ENCODE data around the gene RFX4.
"Not testable (repeated sequence)": the region's sequence is repeated elsewhere in the genome, so short reads cannot be mapped to it uniquely, and the experiment has no call there.

RFX4 gene

DNA sequence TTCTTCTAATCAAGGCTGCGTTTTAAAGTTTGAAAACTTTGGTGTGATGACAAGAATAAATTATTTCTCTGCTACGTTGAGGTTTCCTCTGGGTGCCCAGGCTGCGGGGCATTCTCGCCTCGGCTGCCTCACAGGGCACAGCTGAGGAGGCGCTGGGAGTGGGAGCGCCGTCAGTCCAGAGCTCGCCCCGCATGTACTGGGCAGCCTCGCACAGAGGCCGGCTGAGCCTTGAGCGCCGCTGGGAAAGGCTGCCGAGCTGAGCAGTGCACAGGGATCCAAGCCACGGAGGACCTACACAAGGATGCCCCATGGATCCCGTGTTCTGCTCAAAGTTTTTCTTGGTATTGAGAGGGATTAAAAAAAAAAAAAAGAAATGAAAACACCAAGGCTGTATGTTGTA is 11.6 kb downstream of the RFX4 start:
- DNase-seq, result no peak

DNA sequence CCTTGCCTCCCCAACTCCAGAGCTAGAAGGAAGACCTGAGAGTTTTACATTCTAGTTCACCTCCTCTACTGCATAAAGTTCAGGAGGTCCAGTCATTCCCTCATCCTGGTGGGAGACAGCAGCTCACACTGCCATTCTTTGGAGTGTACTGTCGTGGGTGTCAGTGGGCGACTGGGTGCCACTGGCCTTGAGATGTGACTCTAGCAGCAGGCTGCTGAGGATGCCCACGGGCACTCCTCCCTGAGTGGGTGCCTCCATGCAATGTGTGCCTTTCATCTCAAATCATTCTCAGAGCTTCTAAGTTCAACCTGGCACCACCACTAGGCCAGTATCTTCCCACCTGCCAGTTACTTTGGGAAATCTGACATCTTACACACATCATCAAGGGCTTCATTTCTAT is 12.5 kb downstream of the RFX4 start:
- DNase-seq, result no peak

DNA sequence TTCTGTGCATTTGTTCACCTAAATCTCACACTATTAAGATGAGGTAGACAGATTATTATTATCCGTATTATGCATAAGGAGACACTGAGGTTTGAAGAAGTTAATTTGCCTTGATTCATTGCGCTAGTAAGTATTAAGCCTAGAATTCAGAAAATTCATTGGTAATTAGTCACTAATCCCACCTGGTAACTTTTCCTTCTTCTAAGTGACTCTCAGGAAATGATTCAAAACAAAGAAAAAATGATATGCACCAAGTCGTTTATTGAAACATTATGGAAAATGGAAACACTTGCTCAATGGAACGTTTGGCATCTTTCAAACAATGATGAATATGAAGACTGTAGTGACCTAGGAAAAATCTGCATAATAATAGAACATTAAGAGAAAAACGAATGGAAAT is 15.2 kb downstream of the RFX4 start:
- DNase-seq, result no peak

DNA sequence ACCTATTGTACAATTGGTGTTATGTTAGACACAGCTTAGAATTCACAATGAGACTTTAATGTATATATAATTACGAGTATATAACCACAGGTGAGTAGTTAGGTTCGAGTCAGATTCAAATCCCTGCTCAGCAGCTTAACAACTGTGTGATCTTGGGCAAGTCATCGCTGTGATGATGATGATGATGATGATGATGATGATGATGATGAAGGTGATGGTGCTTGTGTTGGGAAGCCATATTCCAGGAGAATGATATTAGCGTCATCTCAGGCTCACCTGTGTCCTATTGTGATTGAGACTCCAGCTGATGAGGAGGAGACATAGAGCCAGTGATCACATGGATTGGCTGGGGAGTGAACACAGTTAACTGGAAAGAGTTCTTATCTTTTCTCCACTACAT is 16.5 kb downstream of the RFX4 start:
- no peak for DNase-seq

DNA sequence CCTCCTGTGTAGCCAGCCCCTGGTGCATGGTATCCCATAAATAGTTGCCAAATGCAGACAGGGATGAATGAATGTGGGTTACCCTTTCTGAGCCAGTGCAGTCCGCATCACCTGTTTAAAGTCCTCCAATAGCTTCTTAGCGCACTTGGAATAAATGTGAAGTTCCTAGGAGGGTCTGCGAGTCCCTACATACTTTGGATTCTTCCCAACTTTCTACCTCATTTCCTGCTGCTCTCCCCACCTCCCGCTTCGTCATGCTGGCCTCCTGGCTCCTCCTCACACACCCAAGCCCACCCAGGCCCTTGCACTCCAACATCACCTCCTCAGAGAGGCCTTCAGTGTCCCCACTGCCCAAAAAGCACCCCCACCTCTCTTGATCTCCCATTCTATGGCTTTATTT is 17.7 kb downstream of the RFX4 start:
- no peak for DNase-seq

DNA sequence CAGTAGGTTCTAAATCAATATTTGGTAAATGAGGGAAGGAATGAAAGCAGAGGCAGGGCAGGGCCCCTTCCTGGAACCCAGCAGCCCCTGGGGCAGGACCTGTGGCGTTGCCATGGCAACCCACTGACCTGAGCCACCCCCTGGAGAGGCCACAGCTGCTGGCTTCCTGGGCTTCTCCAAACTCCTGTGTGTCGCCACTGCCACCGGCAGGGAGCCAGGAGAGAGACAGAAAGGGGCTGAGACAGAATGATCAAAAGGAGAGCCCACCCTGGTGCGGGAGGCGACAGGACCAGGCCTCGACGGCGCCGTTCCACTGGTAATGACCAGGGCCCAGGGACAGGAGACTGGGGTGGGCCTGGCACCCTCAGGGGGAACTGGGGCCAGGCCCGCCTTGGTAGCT is 18.2 kb downstream of the RFX4 start:
- DNase-seq, result no peak

DNA sequence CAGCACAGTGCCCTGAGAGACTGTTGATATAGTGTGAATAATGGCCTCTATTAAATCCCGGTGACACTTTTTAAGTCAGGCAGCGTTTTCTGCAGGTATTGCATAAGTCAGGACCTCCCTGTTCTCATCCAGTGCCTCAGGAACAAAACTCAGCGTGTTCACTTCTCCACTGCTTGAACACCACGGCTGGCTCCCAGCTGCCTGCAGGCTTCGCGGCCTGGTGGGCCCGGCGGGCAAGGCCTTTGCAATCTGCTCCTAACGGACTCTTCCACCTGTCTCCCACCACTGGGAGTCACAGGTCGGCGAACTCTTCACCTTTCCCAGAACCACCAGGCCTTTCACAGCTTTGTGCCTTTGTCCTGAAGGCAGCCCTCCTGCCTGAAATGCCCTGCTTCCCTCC is 18.7 kb downstream of the RFX4 start:
- DNase-seq, result no peak

DNA sequence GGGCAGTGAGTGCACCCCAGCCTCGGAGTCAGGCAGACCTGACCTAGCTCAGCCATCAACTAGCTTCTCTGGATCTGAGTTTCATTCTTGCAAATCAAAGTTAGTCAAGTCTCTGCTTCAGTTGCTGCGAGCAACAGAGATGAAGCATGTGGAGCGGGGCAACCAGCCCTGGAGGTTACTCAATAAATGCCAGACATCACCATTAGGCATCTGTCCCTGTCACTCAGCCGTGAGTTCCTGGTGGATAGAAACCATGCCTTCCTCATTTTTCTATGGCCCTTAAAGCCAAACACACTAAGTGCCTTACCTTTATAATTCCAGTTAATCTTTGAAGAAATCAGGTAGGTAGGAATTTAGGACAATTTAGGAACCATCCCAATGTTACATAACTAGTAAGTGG is 19.3 kb downstream of the RFX4 start:
- DNase-seq, result no peak

DNA sequence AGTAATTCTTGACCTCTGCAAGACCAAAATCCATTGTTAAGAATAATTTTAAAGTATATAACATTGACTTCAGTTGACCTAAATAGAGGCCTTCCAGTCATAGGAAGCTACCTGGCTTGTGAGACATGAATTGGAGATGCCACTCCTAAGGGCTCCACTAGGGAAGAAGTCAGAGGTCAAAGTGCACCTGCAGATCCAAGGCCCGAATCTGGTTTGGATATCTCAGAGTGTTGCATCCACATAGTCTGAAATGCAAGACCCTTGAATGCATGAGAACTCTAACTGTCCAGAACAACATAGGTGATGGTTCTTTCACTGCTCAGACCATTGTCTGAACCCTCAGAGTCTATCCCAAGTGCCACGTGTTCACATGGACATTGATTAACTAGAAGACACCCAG is 22.4 kb downstream of the RFX4 start:
- no peak for DNase-seq

DNA sequence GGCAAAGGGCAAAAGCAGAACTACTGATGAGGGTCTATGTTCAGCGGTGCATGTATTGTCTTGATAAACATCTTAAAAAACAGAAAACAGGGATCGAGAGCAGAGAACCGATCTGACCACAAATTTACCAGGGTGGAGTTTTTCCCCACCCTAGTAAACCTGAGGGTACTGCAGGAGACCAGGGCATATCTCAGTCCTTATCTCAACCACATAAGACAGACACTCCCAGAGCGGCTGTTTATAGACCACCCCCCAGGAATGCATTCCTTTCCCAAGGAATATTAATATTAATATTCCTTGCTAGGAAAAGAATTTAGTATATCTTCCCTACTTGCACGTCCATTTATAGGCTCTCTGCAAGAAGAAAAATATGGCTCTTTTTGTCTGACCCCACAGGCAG is 37.8 kb downstream of the RFX4 start:
- not testable (repeated sequence) for DNase-seq

DNA sequence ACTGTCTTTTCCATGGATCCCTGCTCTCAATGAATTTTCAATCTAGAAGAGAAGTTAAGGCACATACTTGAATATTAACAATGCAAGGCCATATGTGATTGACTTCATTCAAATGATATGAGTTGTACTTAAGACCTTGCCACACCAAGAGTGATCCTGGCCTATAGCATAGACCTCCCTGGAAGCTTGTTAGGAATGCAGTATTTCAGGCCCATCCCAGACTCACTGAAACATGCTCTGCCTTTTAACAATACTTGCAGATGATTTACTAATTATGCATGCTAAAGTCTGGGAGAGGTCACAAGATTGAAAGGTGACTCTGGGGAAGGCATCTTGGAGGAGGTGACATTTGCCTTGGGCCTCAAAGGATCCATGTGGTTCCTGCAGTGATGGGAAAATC is 43.2 kb downstream of the RFX4 start:
- DNase-seq, result no peak

DNA sequence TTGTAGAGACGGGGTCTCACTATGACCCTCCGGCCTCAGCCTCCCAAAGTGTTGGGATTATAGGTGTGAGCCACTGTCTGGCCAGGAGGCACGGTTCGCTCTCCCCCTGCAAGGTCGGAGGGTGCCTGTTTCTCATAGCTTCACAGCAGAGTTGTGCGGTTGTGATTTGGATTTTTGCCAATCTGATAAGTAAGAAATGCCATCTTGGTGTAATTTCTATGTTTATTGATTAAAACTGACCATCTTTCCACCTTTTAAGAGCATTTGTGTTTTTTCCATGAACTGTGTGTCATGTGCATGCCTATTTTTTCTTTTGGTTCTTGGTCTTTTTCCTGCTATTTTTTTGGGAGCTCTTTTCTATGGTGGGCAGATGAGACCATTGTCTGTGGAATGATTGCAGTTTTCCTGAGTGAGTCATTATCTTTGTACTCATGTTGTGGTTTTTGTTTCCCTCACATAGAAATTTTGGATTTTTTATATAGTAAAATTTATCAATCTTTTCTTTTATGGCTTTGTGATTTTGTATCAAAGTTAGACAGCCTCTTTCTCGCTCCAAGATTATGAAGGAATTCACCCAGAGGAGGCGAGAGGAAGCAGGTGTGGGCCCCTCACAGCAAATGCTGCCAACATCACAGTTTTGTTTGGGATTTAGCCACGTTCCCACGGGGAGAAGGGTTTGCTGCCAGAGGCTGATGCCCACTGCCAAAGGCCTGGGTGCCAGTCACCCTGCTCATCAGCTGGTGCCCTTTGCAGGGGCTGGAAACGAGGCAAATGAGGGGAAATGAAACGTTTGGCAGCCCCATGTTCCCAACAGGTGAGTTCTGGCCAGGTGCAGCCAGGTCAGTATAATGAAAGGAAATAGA is 47.2 kb downstream of the RFX4 start:
- no peak for DNase-seq

DNA sequence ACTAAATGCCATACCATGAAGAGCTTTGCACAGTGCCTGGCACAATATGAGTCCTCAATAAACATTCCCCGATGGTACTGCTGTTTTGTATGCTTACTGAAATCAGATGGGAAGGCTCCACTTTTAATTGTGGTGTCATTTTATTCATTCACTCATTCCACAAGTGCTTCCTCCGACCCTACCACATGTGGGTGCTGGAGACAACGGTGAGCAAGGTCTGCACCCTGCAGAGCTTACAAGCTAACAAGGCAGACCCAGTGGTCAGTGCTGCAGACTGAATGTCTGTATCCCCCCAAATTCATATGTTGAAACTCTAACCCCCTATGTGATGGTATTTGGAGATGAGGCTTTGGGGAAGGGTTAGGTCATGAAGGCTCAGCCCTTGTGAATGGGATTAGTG is 48.3 kb downstream of the RFX4 start:
- no peak for DNase-seq

DNA sequence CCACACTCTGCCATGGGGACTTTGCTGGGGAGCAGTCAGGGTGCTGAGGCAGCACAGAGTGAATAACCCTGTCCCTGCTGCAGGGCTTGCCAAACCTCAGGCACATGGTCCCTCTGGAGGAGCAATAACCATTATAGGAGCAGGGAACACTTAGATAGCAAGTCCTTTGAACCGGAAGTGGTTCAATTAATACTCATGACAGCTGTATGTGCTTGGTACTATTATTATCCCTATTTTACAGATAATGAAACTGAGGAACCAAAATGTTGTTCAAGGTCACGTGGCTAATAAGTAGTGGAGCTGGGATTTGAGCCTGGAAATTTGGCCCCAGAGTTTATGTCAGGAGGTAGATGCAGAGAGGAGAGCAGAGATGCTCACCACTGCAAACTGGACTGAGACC is 49.0 kb downstream of the RFX4 start:
- no peak for DNase-seq

DNA sequence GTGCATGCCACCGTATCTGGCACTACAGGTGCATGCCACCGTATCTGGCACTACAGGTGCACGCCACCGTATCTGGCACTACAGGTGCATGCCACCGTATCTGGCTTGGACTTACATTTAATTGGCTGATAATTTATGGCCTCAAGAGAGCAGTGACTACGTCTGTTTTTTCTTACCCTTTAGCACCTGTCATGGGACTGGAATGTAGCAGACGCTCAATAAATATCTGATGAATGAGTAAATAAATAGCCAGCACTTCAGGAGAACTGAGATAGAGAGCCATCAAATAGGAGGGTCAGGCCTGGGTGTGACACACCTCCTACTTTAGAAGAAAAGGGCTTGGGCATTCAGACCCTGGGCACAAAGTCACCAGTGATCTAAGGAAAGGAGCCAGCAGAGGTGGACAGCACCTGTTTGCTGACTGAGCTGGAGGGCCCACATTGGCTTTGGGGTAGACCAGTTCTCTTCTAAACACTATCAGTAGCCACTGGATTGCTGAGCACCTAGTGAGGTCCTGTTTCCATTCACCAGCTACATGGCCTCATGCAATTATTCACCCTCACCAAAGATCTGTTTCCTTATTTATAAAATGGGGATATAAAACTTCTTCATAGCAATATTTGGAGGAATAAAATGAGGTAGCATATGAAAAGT is 50.1 kb downstream of the RFX4 start:
- DNase-seq, result no peak

DNA sequence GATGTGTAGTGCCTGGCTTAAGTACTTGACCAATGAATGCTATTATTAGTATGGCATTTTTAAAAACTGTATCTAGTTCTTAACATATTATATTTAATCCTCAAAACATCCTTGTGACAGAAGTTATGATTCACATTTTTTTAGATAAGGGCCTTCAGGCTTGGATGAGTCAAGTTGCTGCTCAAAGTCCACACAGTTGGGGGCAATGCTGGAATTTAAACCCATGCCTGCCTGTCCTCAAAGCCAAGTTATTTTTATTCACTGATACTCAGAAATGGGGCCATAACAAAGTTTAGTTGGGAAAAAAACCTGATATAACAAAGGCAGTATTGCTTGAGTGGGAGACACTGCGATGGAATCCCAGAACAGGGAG is 50.6 kb downstream of the RFX4 start:
- DNase-seq, result no peak

DNA sequence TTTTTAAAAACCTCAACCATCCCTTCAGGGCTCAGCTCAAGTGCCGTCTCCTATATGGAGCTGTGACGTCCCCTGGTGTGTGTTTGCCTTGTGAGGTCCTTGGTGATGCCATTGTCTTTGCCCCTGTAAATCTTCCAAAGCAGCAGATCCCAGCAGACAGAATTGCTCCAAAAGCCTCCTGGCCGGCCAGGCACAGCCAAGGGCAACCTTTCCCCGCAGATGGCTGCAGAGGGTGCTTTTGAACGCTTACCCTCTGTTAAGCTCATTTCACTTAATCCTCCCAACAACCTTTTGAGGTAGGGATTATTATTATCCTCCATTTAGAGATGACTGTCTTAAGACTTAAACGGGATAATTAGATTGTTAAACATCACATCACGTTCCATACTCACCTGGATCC is 51.4 kb downstream of the RFX4 start:
- no peak for DNase-seq

DNA sequence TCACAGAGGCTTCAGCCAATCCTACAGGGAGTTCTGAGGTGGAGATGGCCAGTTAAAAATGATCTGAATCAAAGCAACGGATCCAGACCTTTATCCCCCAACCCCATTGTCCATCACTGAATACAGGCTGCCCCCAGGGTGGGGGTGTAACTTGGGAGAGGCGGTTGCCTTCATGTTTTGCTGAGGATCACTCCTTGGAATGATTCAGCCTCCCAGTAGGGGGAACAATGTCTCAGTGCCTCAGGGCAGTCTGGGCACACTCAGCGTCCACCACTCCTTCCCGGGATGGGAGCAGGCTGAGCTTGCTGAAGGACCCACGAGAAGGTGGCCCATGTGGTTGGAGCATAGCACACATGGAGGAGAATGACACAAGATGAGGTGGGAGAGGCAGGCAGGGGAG is 60.2 kb downstream of the RFX4 start:
- no peak for DNase-seq

DNA sequence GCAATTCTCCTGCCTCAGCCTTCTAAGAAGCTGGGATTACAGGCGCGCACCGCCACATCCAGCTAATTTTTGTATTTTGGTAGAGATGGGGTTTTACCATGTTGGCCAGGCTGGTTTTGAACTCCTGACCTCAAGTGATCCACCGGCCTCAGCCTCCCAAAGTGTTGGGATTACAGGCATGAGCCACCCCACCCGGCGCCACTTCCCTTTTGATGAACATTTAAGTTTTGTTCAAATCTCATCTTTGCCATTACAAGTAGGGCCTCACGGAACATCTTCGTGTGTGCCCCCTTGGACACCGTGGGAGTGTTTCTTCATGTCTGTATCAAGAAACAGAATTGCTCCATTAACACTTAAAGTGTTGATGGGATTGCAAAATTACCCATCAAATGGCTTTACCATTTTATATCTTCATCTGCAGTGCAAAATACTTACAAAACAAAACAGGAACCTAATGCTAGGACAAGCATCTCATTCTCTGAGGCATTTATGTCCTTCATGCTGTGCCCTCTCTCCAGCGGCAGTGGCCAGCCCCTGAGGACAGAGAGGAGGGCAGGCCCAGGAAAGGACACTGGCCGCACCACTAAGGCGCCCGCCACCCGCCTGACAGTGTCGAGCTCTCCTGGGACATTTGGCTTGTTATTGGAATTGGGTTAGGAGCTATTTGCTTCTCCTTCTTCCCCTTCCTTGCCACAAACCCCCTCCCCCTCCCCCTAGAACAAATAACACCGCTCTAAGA is 61.7 kb downstream of the RFX4 start:
- DNase-seq, result no peak

DNA sequence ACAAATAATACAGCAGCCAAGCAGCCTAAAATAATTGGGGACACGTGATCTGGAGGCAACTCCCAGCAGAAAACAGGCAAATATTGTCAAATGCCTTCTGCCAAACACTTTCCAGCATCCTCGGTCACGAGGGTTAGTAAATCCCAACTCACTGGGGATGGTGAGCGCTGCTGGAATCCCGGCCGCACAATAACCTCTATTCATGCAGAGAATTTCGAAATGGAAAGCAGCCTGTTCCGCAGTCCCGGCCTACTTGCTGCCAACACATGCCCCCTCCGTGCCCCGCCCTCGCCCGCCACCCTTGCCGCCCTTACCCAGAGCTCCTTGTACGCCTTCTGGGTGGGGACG is 62.2 kb downstream of the RFX4 start:
- DNase-seq, result no peak

DNA sequence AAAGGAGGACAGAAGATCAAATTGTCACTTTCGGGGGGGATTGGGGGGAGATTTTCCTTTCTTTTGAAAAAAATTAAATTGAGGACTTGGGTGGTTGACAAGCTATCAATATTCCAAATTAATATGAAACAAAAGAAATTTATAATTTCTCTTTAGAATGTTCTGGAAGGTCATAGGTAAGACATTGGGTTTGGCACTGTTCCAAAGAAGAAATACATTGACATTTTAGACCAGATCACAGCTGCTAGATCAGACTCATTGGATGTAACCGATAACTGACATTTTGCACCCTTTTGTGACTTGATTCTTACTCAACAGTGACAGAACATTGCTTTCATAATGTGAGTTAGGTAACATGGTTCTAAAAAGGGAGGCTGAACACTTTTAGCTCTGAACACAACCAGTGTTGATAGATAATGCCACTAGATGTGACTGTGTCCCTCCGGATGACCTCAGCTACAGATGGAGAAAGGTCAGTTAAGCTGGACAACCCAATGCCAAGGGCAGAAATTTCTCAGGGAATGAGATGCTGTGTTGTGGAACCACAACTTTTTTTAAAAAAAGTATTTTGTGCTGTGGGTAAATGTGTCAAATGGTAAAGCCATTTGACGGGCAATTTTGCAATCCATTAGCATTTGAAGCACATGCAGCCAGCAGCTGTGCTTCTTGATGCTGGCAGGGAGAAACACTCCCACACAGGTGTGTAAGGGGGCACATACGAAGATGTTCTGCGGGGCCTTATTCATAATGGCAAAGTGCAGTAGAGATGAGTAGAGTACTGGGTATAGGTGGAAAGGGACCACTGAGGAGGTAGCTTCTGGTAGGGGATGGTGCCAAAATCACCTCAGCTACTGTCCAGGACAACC is 62.9 kb downstream of the RFX4 start:
- no peak for DNase-seq

DNA sequence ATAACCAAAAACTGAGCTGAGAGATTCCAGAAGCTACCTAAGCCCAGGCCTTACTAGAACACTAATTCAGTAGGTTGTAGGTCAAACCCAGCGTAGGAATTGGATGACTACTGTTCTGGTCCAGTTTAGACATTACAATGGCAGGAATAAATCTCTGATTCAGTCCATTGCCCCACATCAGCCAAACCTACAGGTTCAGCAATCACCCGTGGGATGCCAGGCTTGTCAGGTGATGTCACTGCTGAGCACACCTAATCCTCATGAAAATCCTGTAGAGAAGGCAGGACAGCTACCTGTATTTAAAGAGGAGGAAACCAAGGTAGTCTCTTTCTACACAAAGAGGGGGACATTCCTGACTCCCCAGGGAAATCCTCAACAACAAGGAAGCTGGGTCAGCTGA is 63.7 kb downstream of the RFX4 start:
- DNase-seq, result no peak

DNA sequence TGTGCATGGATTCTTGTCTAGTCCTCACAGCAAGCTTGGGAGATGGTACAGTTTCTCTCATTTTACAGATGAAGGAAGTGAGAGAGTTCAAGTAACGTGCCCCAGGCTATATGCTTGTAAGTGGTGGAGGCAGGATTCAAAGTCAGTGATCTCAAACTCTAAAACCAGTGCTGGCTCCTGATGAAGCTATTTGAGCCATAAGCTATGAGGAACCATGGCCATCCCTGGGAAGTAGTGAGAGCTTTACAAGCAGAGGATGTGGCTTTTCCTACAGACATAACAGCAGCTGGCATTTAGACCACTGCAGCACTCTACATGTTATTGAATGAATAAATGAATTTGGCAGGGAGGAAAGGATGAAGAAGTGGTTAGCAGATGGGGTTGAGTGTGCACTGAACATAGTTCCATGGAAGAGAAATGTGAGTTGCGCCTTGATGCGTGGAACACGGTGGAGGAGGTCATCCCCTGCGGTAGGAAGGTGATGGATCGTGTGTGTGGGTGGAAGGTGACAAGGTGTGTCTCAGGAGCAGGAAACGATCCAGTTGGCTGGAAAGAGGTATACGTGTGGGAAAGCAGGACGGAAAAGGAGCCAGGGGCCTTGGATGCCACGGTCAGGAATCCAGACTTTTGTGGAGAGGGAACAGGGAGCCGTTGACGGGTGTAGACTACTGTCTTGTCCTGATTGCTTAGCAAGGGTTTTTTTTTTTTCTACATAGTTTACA is 65.2 kb downstream of the RFX4 start:
- no peak for DNase-seq
